ENCODE measurements around the gene EVX2. TPM values are rescaled to one million over a fixed set of nuclear protein-coding genes. Genes with fewer than 3 reads are reported as not detected.

Gene EVX2
- total and polyA plus RNA-seq, 4 donors = not detected

DNA sequence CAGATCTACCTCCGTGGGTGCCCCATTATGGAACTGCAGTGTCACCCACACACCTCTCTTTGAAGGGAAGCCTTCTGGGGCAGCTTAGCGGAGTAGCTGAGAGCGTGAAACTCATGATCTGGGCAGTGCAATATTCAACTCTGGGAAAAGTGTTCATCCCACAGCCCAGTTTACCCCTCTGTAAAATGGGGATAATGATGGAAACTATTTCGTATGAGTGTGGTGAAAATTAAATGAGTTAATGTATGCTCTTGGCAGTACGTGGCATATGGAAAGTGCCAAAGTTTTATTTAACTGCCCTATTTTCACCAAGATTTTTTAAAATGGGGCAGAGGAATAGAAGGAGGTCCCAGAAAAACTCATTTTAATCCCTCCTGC is 11.5 kb downstream of the EVX2 start:
- TF ChIP-seq, protein P1, sequence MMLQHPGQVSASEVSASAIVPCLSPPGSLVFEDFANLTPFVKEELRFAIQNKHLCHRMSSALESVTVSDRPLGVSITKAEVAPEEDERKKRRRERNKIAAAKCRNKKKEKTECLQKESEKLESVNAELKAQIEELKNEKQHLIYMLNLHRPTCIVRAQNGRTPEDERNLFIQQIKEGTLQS (IDR thresholded peaks at IDR 0.05) = no peak
- TF ChIP-seq, protein P2, sequence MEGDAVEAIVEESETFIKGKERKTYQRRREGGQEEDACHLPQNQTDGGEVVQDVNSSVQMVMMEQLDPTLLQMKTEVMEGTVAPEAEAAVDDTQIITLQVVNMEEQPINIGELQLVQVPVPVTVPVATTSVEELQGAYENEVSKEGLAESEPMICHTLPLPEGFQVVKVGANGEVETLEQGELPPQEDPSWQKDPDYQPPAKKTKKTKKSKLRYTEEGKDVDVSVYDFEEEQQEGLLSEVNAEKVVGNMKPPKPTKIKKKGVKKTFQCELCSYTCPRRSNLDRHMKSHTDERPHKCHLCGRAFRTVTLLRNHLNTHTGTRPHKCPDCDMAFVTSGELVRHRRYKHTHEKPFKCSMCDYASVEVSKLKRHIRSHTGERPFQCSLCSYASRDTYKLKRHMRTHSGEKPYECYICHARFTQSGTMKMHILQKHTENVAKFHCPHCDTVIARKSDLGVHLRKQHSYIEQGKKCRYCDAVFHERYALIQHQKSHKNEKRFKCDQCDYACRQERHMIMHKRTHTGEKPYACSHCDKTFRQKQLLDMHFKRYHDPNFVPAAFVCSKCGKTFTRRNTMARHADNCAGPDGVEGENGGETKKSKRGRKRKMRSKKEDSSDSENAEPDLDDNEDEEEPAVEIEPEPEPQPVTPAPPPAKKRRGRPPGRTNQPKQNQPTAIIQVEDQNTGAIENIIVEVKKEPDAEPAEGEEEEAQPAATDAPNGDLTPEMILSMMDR (IDR thresholded peaks at IDR 0.05; ENCODE audit: low read depth, low read length, missing input control) = no peak
- TF ChIP-seq HNF4G (IDR thresholded peaks at IDR 0.05) = no peak
- TF ChIP-seq, protein P3, sequence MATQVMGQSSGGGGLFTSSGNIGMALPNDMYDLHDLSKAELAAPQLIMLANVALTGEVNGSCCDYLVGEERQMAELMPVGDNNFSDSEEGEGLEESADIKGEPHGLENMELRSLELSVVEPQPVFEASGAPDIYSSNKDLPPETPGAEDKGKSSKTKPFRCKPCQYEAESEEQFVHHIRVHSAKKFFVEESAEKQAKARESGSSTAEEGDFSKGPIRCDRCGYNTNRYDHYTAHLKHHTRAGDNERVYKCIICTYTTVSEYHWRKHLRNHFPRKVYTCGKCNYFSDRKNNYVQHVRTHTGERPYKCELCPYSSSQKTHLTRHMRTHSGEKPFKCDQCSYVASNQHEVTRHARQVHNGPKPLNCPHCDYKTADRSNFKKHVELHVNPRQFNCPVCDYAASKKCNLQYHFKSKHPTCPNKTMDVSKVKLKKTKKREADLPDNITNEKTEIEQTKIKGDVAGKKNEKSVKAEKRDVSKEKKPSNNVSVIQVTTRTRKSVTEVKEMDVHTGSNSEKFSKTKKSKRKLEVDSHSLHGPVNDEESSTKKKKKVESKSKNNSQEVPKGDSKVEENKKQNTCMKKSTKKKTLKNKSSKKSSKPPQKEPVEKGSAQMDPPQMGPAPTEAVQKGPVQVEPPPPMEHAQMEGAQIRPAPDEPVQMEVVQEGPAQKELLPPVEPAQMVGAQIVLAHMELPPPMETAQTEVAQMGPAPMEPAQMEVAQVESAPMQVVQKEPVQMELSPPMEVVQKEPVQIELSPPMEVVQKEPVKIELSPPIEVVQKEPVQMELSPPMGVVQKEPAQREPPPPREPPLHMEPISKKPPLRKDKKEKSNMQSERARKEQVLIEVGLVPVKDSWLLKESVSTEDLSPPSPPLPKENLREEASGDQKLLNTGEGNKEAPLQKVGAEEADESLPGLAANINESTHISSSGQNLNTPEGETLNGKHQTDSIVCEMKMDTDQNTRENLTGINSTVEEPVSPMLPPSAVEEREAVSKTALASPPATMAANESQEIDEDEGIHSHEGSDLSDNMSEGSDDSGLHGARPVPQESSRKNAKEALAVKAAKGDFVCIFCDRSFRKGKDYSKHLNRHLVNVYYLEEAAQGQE (IDR thresholded peaks at IDR 0.05) = no peak
- TF ChIP-seq EGR1 (IDR thresholded peaks at IDR 0.05; ENCODE audit: low read depth in 2 of 2) = no peak
- TF ChIP-seq GABPA (IDR thresholded peaks at IDR 0.05 in 1 of 2, conservative IDR thresholded peaks at IDR 0.05 in 1 of 2) = no peak
- no peak for TF ChIP-seq FOXA2 (IDR thresholded peaks at IDR 0.05)
- no peak for TF ChIP-seq SP1 (IDR thresholded peaks at IDR 0.05)
- no peak for TF ChIP-seq FOXA1 (IDR thresholded peaks at IDR 0.05)
- no peak for TF ChIP-seq YY1 (IDR thresholded peaks at IDR 0.05)
- TF ChIP-seq, protein P4, sequence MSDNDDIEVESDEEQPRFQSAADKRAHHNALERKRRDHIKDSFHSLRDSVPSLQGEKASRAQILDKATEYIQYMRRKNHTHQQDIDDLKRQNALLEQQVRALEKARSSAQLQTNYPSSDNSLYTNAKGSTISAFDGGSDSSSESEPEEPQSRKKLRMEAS (IDR thresholded peaks at IDR 0.05) = no peak
- TF ChIP-seq RXRA (IDR thresholded peaks at IDR 0.05) = no peak
- TF ChIP-seq, protein P5, sequence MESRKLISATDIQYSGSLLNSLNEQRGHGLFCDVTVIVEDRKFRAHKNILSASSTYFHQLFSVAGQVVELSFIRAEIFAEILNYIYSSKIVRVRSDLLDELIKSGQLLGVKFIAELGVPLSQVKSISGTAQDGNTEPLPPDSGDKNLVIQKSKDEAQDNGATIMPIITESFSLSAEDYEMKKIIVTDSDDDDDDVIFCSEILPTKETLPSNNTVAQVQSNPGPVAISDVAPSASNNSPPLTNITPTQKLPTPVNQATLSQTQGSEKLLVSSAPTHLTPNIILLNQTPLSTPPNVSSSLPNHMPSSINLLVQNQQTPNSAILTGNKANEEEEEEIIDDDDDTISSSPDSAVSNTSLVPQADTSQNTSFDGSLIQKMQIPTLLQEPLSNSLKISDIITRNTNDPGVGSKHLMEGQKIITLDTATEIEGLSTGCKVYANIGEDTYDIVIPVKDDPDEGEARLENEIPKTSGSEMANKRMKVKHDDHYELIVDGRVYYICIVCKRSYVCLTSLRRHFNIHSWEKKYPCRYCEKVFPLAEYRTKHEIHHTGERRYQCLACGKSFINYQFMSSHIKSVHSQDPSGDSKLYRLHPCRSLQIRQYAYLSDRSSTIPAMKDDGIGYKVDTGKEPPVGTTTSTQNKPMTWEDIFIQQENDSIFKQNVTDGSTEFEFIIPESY (IDR thresholded peaks at IDR 0.05) = no peak
- no peak for TF ChIP-seq NR2F2 (IDR thresholded peaks at IDR 0.05)
- TF ChIP-seq HNF4A (conservative IDR thresholded peaks at IDR 0.05) = no peak
- no peak for TF ChIP-seq RAD21 (IDR thresholded peaks at IDR 0.05)
- no peaks in the 10 kb centered on the region for H3K9me3 ChIP-seq (ENCODE audit: control insufficient read depth in 4 of 4, low read length in 3 of 4)
- H3K27me3 ChIP-seq (ENCODE audit: control insufficient read depth in 4 of 4, insufficient read depth in 4 of 4, low read length in 3 of 4) = peaks cover 4 to 52% (median 27%) of the 10 kb centered on the region in 4 donors
- H3K9ac ChIP-seq (ENCODE audit: low read depth in 1 of 2, low read length in 2 of 2) = no peak overlapping the region
- H3K4me1 ChIP-seq (ENCODE audit: control insufficient read depth in 4 of 4, insufficient read depth in 4 of 4, low read length in 3 of 4) = peaks cover 6 to 16% (median 12%) of the 10 kb centered on the region in 4 donors
- H3K27ac ChIP-seq (ENCODE audit: low read depth in 1 of 2, low read length in 2 of 2) = no peak overlapping the region
- no peaks in the 10 kb centered on the region for H3K36me3 ChIP-seq (ENCODE audit: control insufficient read depth in 4 of 4, insufficient read depth in 3 of 4, low read depth in 1 of 4, low read length in 3 of 4)
- no peak for DNase-seq (ENCODE audit: low spot score)
- H3K4me3 ChIP-seq (ENCODE audit: low read depth in 1 of 3, low read length in 3 of 3) = no peak overlapping the region
- 25% methylated on average over 5 of the region's 5 CpGs for WGBS

Measured in liver (tissue), 9 donors.